ENCODE measurements around the gene DNAJC25.
"Not testable (repeated sequence)": the region's sequence is repeated elsewhere in the genome, so short reads cannot be mapped to it uniquely, and the experiment has no call there.

DNAJC25 gene

GRCh38 chr9:111631214-111631971 lies at the start of gene DNAJC25:
Gene DNAJC25 (plus strand): TSS chr9:111631334. CDS start chr9:111631408, 74 bp downstream.
- peak; percentile 99 for DNase-seq

GRCh38 chr9:111582888-111583287 lies 48.2 kb upstream of the DNAJC25 start:
- no peak for DNase-seq

- DNase-seq, result no peak
Measured at GRCh38 chr9:111586378-111586777, 44.8 kb upstream of the DNAJC25 start.

- no peak for DNase-seq
Measured at GRCh38 chr9:111588846-111589245, 42.3 kb upstream of the DNAJC25 start.

GRCh38 chr9:111597852-111598732 lies 33.0 kb upstream of the DNAJC25 start:
- peak; percentile 83 for DNase-seq

- DNase-seq, result peak; percentile 76
Measured at GRCh38 chr9:111598733-111599091, 32.4 kb upstream of the DNAJC25 start.

GRCh38 chr9:111599092-111599954 lies 31.8 kb upstream of the DNAJC25 start, which contains the start of gene PTGR1:
Gene PTGR1 (minus strand): TSS chr9:111599647. CDS start chr9:111597422, 2,225 bp downstream.
- peak; percentile 95 for DNase-seq

GRCh38 chr9:111599955-111600343 lies 31.2 kb upstream of the DNAJC25 start:
- DNase-seq, result no peak

GRCh38 chr9:111601237-111602018 lies 29.7 kb upstream of the DNAJC25 start:
- DNase-seq, result no peak

GRCh38 chr9:111603041-111603440 lies 28.1 kb upstream of the DNAJC25 start:
- DNase-seq, result no peak

GRCh38 chr9:111604054-111604615 lies 27.0 kb upstream of the DNAJC25 start:
- DNase-seq, result no peak

- DNase-seq, result no peak
Measured at GRCh38 chr9:111605041-111605559, 26.0 kb upstream of the DNAJC25 start.

GRCh38 chr9:111610149-111610548 lies 21.0 kb upstream of the DNAJC25 start:
- no peak for DNase-seq

- no peak for DNase-seq
Measured at GRCh38 chr9:111610845-111611244, 20.3 kb upstream of the DNAJC25 start.

- no peak for DNase-seq
Measured at GRCh38 chr9:111613436-111614040, 17.6 kb upstream of the DNAJC25 start.

- no peak for DNase-seq
Measured at GRCh38 chr9:111615928-111616327, 15.2 kb upstream of the DNAJC25 start.

- not testable (repeated sequence) for DNase-seq
Measured at GRCh38 chr9:111617349-111617748, 13.8 kb upstream of the DNAJC25 start.

GRCh38 chr9:111621895-111622480 lies 9.1 kb upstream of the DNAJC25 start:
- peak; percentile 53 for DNase-seq

- DNase-seq, result no peak
Measured at GRCh38 chr9:111622626-111623025, 8.5 kb upstream of the DNAJC25 start.

- DNase-seq, result no peak
Measured at GRCh38 chr9:111627260-111627963, 3.7 kb upstream of the DNAJC25 start.
